HepG2 (cell line): ENCODE measurements around the gene ATAD3C. TPM values are rescaled to one million over a fixed set of nuclear protein-coding genes. Genes with fewer than 3 reads are reported as not detected.

Source experiments
- GABPB1 ChIP-seq: IDR thresholded peaks from 2 replicates; pipeline ENCODE4 v1.6.1; 2016; ENCODE audit warnings: mild to moderate bottlenecking, missing genetic modification reagents, moderate library complexity, missing compliant biosample characterization
- MED8 ChIP-seq: sonication (generic); formaldehyde crosslinking; IDR thresholded peaks from 2 replicates; pipeline ENCODE4 v1.8.1; 2023; ENCODE audit warnings: mild to moderate bottlenecking, missing genetic modification reagents; ENCODE audit not compliant: insufficient replicate concordance
- NCOA1 ChIP-seq: sonication (generic); formaldehyde crosslinking; IDR thresholded peaks from 2 replicates; pipeline ENCODE4 v1.9.0; 2021; ENCODE audit warnings: missing genetic modification reagents
- NR2F1 ChIP-seq, 2 experiments: fragments of 450-650 bp in 1 of 2; formaldehyde crosslinking in 1 of 2; IDR thresholded peaks; 2 replicates each; pipeline versions ENCODE4 v1.5.0 to v1.6.1; 2016 to 2020; ENCODE audit warnings: mild to moderate bottlenecking in 1 of 2, missing compliant biosample characterization in 1 of 2, missing genetic modification reagents in 1 of 2, moderate library complexity in 1 of 2
- RFXANK ChIP-seq: IDR thresholded peaks from 2 replicates; pipeline ENCODE4 v1.6.1; 2016
- SMC3 ChIP-seq: IDR thresholded peaks from 2 replicates; pipeline ENCODE4 v1.6.1; 2011; ENCODE audit warnings: low read length, improper control_type of control experiment
- SRY ChIP-seq: sonication (generic); formaldehyde crosslinking; IDR thresholded peaks from 2 replicates; pipeline ENCODE4 v1.8.0; 2022; ENCODE audit warnings: mild to moderate bottlenecking, missing genetic modification reagents
- TCF7 ChIP-seq: sonication (generic); IDR thresholded peaks from 2 replicates; pipeline ENCODE4 v1.6.1; 2016; ENCODE audit warnings: antibody characterized with exemption, low read depth
- TOPORS ChIP-seq: sonication (generic); formaldehyde crosslinking; IDR thresholded peaks from 2 replicates; pipeline ENCODE4 v1.8.0; 2023; ENCODE audit warnings: mild to moderate bottlenecking, missing genetic modification reagents
- ZNF230 ChIP-seq: sonication (generic); formaldehyde crosslinking; IDR thresholded peaks from 2 replicates; pipeline ENCODE4 v1.4.0; 2020; ENCODE audit warnings: mild to moderate bottlenecking, missing genetic modification reagents
- ZNF253 ChIP-seq: sonication (generic); formaldehyde crosslinking; IDR thresholded peaks from 2 replicates; pipeline ENCODE4 v1.8.0; 2022; ENCODE audit warnings: mild to moderate bottlenecking, missing genetic modification reagents, borderline replicate concordance
- ZNF383 ChIP-seq: sonication (generic); formaldehyde crosslinking; IDR thresholded peaks from 2 replicates; pipeline ENCODE4 v1.4.0; 2020; ENCODE audit warnings: missing genetic modification reagents, mild to moderate bottlenecking, borderline replicate concordance
- ZNF562 ChIP-seq: sonication (generic); formaldehyde crosslinking; IDR thresholded peaks from 2 replicates; pipeline ENCODE4 v1.8.0; 2022; ENCODE audit warnings: missing genetic modification reagents, borderline replicate concordance
- ZNF577 ChIP-seq: sonication (generic); formaldehyde crosslinking; IDR thresholded peaks from 2 replicates; pipeline ENCODE4 v1.4.0; 2020; ENCODE audit warnings: mild to moderate bottlenecking, low read depth, missing genetic modification reagents, borderline replicate concordance
- polyA plus RNA-seq, 8 experiments: library from polyadenylated mRNA; depleted of rRNA in 3 of 8; stranded (reverse) in 7 of 8; unstranded in 1 of 8; fragments of >200 nt; fragmentation: Illumina TruSeq in 4 of 8; extraction: Trizol in 4 of 8; gene quantifications; 2 replicates each; pipeline versions ENCODE4 v1.2.1 to v1.2.3, GENCODE V29; 2011 to 2016; ENCODE audit warnings: low read depth in 4 of 8, missing spikeins in 1 of 8, mixed read lengths in 1 of 8; ENCODE audit not compliant: insufficient read depth in 1 of 8
- total RNA-seq, 5 experiments: library from RNA; depleted of rRNA; stranded (reverse); fragments of >200 nt; fragmentation: Illumina TruSeq; extraction: Trizol; gene quantifications; 2 replicates each; pipeline ENCODE4 v1.2.3, GENCODE V29; 2016; ENCODE audit warnings: low read depth in 1 of 5
- TF ChIP-seq, protein P1 (sequence below): sonication (generic); formaldehyde crosslinking; IDR thresholded peaks from 2 replicates; pipeline ENCODE4 v1.4.0; 2020; ENCODE audit warnings: low read depth, missing genetic modification reagents
- TF ChIP-seq, protein P2 (sequence below): sonication (generic); formaldehyde crosslinking; IDR thresholded peaks from 2 replicates; pipeline ENCODE4 v1.5.0; 2020; ENCODE audit warnings: mild to moderate bottlenecking, missing genetic modification reagents, borderline replicate concordance
- TF ChIP-seq, protein P3 (sequence below): sonication (generic); formaldehyde crosslinking; IDR thresholded peaks from 2 replicates; pipeline ENCODE4 v1.4.0; 2020; ENCODE audit warnings: missing genetic modification reagents
- TF ChIP-seq, protein P4 (sequence below): sonication (generic); formaldehyde crosslinking; IDR thresholded peaks from 2 replicates; pipeline ENCODE4 v1.4.0; 2020; ENCODE audit warnings: missing genetic modification reagents

Gene ATAD3C
- total and polyA plus RNA-seq, 2 of the 13 experiments (the other 11 are each of a cell fraction or from before 2014, with no cell fraction given): 2.4 to 3.2 TPM

DNA sequence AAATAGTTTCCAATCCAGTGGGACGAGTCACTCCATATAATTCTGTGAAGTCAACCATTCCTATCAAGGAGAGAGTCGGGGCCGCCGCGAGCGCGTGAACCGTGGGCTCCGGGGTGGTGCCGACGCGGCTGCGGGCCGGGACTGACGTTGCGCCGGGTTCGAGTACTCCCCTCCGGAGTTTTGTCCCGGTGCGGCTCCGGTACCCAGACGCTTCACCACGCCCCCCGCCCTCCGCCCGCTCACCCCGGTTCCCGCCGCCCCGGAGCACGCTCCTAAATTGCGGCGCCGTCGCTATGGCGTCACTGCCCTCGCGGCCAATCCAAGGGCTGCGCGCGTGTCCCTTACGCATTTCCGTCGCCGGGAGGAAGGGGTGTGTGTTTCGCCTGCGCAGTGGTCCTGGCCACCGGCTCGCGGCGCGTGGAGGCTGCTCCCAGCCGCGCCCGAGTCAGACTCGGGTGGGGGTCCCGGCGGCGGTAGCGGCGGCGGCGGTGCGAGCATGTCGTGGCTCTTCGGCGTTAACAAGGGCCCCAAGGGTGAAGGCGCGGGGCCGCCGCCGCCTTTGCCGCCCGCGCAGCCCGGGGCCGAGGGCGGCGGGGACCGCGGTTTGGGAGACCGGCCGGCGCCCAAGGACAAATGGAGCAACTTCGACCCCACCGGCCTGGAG, 22.0 kb downstream of the ATAD3C start, which contains the start of gene ATAD3B (continued):
- TF ChIP-seq, protein P1, sequence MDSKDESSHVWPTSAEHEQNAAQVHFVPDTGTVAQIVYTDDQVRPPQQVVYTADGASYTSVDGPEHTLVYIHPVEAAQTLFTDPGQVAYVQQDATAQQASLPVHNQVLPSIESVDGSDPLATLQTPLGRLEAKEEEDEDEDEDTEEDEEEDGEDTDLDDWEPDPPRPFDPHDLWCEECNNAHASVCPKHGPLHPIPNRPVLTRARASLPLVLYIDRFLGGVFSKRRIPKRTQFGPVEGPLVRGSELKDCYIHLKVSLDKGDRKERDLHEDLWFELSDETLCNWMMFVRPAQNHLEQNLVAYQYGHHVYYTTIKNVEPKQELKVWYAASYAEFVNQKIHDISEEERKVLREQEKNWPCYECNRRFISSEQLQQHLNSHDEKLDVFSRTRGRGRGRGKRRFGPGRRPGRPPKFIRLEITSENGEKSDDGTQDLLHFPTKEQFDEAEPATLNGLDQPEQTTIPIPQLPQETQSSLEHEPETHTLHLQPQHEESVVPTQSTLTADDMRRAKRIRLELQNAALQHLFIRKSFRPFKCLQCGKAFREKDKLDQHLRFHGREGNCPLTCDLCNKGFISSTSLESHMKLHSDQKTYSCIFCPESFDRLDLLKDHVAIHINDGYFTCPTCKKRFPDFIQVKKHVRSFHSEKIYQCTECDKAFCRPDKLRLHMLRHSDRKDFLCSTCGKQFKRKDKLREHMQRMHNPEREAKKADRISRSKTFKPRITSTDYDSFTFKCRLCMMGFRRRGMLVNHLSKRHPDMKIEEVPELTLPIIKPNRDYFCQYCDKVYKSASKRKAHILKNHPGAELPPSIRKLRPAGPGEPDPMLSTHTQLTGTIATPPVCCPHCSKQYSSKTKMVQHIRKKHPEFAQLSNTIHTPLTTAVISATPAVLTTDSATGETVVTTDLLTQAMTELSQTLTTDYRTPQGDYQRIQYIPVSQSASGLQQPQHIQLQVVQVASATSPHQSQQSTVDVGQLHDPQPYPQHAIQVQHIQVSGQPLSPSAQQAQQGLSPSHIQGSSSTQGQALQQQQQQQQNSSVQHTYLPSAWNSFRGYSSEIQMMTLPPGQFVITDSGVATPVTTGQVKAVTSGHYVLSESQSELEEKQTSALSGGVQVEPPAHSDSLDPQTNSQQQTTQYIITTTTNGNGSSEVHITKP: 0 out of 2 replicates have a peak, but pooled peaks have one; percentile 67
- TF ChIP-seq, protein P2, sequence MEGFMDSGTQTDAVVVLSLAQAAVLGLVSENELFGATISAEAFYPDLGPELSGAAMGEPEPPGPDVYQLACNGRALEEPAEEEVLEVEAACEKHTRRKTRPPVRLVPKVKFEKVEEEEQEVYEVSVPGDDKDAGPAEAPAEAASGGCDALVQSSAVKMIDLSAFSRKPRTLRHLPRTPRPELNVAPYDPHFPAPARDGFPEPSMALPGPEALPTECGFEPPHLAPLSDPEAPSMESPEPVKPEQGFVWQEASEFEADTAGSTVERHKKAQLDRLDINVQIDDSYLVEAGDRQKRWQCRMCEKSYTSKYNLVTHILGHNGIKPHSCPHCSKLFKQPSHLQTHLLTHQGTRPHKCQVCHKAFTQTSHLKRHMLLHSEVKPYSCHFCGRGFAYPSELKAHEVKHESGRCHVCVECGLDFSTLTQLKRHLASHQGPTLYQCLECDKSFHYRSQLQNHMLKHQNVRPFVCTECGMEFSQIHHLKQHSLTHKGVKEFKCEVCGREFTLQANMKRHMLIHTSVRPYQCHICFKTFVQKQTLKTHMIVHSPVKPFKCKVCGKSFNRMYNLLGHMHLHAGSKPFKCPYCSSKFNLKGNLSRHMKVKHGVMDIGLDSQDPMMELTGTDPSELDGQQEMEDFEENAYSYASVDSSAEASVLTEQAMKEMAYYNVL (CRISPR knock-in tag): peak; percentile 73; the same call in 1 of the 2 replicates
- TF ChIP-seq, protein P3, sequence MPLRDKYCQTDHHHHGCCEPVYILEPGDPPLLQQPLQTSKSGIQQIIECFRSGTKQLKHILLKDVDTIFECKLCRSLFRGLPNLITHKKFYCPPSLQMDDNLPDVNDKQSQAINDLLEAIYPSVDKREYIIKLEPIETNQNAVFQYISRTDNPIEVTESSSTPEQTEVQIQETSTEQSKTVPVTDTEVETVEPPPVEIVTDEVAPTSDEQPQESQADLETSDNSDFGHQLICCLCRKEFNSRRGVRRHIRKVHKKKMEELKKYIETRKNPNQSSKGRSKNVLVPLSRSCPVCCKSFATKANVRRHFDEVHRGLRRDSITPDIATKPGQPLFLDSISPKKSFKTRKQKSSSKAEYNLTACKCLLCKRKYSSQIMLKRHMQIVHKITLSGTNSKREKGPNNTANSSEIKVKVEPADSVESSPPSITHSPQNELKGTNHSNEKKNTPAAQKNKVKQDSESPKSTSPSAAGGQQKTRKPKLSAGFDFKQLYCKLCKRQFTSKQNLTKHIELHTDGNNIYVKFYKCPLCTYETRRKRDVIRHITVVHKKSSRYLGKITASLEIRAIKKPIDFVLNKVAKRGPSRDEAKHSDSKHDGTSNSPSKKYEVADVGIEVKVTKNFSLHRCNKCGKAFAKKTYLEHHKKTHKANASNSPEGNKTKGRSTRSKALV (CRISPR knock-in tag): no peak
- TF ChIP-seq, protein P4, sequence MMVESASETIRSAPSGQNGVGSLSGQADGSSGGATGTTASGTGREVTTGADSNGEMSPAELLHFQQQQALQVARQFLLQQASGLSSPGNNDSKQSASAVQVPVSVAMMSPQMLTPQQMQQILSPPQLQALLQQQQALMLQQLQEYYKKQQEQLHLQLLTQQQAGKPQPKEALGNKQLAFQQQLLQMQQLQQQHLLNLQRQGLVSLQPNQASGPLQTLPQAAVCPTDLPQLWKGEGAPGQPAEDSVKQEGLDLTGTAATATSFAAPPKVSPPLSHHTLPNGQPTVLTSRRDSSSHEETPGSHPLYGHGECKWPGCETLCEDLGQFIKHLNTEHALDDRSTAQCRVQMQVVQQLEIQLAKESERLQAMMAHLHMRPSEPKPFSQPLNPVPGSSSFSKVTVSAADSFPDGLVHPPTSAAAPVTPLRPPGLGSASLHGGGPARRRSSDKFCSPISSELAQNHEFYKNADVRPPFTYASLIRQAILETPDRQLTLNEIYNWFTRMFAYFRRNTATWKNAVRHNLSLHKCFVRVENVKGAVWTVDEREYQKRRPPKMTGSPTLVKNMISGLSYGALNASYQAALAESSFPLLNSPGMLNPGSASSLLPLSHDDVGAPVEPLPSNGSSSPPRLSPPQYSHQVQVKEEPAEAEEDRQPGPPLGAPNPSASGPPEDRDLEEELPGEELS (CRISPR knock-in tag): no peak
- peak; percentile 67 for TF ChIP-seq MED8
- TF ChIP-seq SMC3: no peak
- no peak for TF ChIP-seq ZNF253 (CRISPR knock-in tag)
- TF ChIP-seq TOPORS (CRISPR knock-in tag): no peak
- no peak for TF ChIP-seq ZNF577
- no peak for TF ChIP-seq RFXANK (CRISPR knock-in tag)
- TF ChIP-seq TCF7: no peak
- TF ChIP-seq ZNF562 (CRISPR knock-in tag): no peak
- peak; percentile 96 for TF ChIP-seq GABPB1 (CRISPR knock-in tag)
- TF ChIP-seq ZNF230 (CRISPR knock-in tag): no peak
- TF ChIP-seq NCOA1 (CRISPR knock-in tag): no peak
- no peak for TF ChIP-seq NR2F1 (CRISPR knock-in tag; IDR thresholded peaks at IDR 0.05)
- TF ChIP-seq SRY (CRISPR knock-in tag): no peak
- no peak for TF ChIP-seq ZNF383 (CRISPR knock-in tag)
